KBM-7 (cell line): Measurements from ENCODE around the gene SERP2.

Source experiments
- DNase-seq: peaks from one replicate; pipeline ENCODE4 v3.0.0-alpha.2; 2015
- in situ Hi-C: fragments of 300-500 bp; cut with MboI; formaldehyde crosslinking; loops from 2 replicates; pipeline ENCODE4 v1.14.3; 2020; ENCODE audit warnings: low sequenced_read_pairs, low pct_unique_long_range_greater_than_20kb, mixed read lengths

Gene SERP2

DNA sequence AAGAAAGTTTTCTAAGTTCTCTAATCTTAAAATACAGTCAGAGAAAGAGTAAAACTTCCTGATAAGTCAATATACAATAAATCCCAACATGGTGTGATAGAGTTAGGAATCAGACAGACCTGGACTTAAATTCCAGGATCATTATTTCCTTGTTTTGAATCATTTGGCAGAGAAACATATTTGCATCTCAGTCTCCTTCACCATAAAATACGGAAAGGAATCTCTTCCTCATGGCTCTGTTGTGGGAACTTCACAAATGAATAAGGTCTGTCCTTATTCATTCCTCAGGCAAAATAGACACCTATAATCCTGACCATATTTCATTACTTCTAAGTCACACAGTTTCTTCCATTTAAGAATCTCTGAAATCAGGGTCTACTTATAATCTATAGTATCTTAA is 19.3 kb upstream of the SERP2 start:
- in situ Hi-C loops, result no loop called here
- DNase-seq, result no peak

DNA sequence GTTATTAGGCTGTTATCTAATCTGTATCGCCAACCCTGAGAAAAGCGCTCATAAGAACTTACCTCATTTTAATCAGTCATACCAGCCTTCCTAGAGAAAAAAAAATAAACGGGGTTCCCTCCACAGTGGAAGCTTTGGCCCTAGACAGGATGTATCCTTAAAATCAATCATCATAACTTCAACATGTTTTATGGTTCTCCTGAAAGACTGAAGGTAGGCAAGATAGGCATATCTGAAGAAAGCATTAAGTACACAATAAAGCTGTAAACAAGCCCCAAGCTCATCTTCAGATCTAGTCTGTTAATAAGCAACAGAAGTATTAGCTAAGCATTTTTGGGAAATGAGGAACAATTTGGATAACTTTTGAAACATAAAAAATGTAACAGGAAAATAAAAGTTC is 18.7 kb upstream of the SERP2 start:
- in situ Hi-C loops, result no loop called here
- DNase-seq, result no peak

DNA sequence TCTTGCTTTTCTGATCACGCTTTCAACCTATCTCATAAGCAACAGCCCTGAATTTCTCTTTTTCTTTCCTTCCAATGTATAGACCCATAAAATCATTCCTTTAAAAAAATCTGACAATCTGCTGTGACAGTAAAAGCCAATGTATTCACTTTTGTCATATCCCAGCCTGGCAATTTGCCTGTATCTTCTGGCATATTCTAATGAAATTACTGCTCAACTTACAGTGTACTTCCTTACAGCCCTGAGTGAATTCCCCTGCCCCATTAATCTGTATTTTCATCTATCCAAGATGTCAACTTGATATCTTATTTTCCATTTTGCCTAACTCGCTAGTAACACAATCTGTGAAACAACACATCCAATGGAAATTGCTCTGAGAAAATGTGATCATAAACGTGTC is 18.0 kb upstream of the SERP2 start:
- in situ Hi-C loops, result no loop called here
- DNase-seq, result no peak

DNA sequence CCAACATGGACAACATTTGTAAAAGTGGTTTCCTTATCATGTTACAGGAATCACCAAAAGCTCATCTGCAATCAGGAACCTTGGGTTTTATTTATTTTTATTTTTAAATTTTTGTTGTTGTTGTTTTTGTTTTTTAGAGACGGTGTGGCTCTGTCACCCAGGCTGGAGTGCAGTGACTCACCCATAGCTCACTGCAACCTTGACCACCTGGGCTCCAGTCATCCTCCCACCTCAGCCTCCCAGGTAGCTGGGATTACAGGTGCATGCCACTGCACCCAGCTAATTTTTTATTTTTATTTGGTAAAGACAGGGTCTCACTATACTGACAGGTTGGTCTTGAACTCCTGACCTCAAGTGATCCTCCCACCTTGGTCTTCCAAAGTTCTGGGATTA is 13.6 kb upstream of the SERP2 start:
- in situ Hi-C loops, result no loop called here

DNA sequence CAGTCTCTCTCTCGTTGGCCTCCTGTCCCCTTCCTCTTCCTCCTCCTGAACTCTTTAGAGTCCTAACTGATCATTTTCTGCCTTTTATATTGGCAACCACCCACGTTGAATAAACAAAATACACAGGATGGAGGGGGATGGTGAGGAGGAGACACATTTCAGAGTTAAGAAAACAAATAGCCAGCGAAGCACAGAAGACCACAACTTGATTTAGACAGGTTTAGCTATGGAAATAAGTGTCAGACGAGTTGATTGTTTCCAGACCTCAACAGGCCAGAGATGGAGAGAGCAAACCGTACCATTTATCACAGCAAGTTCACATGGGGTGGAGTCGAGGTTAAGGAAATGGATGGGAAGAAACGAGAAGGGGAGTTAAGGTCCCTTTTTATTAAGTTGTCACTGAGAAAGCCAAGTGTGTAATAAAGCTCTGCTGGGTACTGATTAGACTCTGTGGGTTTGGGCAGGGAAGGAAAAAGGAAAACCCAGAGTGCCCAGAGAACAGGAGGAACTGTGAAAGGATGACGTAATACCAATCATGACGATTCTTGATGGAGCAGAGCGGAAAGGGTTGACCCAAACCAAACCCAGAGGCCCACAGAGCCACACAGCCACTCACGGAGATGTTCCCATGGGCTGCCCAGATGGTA is 11.1 kb upstream of the SERP2 start:
- in situ Hi-C loops, result no loop called here
- no peak for DNase-seq

More for the DNA sequence above, 13.6 kb upstream of the SERP2 start:
- DNase-seq, result no peak

DNA sequence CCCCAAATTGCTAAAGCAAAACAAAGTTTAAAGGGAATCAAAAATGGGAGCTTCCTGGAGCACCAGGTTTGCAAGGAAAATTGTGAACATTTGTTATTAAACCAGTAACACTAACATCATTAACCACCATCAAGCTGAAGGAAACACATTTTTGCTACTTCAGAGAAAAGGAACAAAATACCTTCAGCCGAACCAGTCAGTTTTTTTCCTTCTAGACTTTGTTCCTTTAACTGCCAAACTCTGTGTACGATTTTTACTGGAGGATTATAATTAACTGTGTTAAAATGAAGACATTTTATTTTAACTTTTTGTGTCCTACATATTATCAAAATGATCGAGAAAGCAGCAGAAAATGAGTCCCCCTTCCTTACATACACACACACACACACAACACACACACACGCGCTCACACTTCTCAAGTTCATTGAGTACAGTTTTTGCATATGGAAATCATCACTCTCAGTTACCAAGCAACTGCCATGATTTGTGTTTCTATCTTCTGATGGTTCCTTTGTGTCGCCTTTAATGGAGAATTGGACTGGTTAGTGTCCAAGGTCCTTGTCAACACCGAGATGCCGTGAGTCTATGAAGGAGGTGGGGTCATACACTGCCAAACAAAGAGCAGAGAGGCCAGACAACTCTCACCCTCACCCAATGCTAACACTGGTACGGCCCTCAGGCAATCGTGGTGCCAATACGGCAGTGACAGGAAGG is 9.8 kb upstream of the SERP2 start:
- no peak for DNase-seq
- in situ Hi-C loops, result no loop called here

DNA sequence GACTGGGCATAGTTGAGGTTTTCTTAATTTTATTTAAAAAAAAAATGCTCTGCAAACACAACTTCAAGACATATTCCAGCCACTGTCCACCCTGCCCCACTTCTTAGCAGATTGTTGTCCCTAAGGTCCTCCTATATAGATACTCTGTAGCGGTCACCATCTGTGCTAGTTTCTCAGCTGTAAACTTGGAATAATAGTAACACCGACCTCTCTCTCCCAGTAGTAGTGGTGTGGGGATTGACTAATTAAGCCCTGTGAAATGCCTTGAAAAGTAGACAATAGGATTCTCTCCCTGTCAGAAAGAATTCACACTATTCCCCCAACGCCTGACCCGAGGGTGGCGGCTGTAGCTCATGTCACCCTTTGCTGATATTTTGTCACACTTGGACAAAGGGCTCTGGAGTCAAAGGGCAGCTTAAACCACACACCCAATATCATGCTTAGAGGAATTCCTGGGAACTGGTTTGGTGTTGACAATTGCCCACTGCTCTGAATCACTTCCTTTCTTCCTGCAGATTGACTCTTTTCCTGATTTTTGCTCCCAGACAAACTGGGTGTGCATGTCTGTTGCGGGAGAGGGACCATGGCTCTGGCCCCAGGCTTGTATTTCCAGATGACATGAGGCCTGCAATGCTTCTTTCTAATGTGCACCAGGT is 9.2 kb upstream of the SERP2 start:
- in situ Hi-C loops, result no loop called here

DNA sequence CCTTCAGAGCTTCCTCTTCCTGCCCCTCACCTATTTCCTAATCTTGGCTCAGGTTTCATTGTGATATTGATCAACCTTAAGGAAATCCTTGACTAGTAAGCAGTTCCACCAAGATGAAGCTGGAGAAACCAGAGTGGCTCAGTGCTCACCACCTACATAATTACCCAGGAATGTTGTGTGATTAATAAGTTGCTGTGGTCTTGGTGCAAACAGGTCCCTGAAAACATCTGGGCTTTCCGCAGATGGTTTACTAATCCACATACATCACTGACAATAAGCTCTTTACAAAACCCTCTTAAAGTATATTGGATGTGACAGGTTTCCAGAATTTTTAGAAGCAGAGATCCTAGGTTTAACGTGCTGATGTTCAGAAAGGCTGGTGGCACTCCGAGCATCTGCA is 8.6 kb upstream of the SERP2 start:
- DNase-seq, result no peak

More for the DNA sequence above, 9.2 kb upstream of the SERP2 start:
- no peak for DNase-seq

DNA sequence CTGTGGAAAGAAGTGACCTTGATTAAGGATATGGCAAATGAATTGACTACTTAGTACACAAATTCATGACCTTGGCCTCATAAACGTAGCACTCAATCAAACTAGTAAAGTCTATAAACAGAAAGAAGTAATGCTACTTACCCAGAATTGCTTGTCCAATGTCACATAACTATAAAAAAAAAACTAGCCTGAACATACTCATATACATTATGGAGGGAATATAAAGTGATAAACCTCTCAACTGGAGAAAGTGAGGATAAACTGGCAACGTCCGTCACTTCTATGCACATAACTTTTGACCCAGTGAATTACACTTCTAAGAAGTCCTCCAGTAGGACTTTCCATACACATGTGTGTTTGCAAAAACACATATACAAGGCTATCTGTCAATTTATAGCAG is 7.7 kb upstream of the SERP2 start:
- in situ Hi-C loops, result no loop called here
- no peak for DNase-seq

More for the DNA sequence above, 8.6 kb upstream of the SERP2 start:
- in situ Hi-C loops, result no loop called here

DNA sequence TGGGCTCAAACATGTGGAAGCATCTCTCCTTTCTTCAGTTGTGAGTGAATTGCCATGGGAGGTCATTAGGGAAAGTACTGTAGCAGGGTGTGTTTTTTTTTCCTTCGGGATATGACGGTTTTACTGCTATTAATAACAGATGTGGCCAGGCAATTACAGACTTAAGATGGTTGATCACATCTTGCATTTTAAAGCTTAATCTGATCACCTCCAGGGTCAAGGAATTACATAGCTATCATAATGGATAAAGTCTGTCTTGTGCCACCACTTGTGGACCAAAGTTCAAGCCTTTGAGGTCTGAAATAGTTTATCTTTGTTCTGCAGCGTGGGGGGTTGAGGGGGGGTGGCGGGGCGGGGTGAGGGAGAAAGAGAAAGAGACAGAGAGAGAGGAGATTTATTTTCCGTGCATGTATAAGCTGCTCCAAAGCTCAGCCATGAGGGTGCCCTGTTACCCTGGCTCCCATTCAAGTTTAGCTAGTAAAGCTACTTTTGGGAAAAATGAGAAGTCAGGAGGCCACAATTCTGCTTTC is 5.5 kb upstream of the SERP2 start:
- in situ Hi-C loops, result no loop called here
- no peak for DNase-seq

DNA sequence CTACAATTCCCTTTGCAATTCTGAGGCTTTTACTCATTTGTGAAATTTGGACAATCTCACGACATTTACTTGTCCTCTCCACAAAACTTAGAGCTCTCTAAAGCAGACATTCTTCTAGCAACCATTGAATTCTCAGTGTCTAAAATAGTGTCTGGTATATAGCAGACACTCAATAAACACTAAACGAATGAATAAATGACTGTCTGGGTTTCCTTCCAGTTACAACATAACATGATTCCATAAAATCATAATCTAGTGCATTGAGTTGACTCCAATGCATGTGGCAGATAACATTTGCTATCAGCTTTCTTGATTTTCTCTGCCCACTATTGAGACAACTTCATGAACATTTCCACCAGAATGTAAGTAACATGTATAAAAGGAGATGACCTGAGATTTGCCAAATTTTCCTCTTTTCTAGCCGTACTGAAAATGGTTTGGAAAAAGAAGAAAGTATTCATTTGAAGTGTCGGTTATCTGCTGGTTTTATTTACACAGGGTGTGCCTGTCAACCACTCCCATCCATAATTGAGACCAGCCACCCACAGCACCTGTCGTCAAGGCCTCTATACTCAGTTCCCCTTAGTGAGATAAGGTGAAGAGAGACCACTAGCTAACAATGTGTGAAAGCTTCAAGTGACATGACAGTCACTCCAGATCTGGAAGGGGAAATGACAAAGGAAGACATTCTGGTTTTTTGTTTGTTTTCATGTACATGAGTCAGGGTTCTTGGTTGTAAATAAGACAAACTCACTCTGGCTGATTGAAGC is 4.8 kb upstream of the SERP2 start:
- in situ Hi-C loops, result no loop called here
- no peak for DNase-seq

DNA sequence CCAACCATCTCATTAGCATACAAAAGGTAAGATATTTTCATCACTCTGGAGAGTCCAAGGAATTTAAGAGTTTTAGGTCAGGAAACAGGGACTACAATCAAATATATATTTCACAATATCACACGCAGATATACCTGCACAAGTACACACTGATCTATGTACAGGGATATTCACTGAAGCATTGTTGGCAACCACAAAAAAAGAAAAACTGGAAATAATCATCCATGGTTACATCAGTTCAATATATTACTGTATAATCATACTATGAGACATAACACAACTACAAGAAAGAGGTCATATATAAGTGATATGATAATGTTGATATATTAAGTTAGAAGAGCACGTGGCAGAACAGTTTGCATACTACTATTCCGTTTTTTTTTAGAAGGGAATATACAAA is 2.2 kb upstream of the SERP2 start:
- in situ Hi-C loops, result no loop called here
- no peak for DNase-seq

DNA sequence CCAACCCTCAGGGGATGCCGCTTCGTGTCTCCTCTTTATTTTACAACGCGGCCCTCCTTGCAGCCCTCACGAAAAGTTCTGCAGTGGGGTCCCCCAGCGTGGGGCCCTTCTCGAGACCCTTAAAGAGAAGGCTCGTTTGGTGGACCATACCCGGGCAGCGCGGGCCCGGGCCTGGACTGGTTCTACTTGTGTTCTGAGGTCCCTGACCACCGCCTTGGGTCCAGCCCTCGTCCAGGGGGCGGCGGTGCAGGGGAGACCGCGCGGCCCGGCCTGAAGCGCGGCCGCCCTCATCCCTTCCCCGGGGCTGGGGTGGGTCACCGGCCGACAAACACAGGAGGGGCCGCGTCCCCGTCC is 400 bp upstream of the SERP2 start:
- no peak for DNase-seq
- in situ Hi-C loops, result no loop called here

DNA sequence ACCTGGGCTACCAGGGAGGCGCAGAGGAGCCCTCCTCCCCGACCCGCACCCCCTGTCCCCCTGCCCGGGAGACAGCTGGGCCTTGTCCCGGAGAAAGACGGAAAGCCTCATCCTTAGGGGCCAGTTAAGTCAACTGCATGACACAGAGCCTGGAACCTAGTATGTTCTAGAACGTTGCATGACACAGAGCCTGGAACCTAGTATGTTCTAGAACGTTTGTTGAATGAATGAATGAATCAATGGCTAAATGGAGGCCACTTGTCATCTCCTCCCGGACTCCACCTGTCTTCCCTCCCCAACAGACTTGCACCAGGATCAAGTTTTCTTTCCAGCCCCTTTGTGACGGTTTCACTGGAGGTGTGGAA is 706 bp downstream of the SERP2 start:
- DNase-seq, result no peak

DNA sequence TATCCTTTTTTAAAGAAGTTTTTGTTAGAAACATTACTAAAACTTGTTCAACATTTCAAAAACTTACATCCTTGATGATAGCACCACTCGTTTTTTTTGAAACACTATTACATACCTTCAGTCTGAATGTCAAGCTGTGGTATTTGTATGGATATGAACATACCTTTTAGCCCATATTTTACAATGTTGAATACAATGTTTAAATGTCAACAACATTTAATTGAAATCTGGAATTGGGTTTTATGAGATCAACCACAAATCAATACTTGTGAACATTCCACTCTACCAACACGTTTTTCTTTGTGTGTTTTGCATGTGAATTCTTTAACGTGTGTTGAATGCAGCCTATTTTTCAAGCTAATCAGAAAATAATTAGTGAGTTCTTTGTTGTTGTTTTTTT is 4.7 kb downstream of the SERP2 start:
- DNase-seq, result no peak
- in situ Hi-C loops, result no loop called here

More for the DNA sequence above, 706 bp downstream of the SERP2 start:
- in situ Hi-C loops, result no loop called here

DNA sequence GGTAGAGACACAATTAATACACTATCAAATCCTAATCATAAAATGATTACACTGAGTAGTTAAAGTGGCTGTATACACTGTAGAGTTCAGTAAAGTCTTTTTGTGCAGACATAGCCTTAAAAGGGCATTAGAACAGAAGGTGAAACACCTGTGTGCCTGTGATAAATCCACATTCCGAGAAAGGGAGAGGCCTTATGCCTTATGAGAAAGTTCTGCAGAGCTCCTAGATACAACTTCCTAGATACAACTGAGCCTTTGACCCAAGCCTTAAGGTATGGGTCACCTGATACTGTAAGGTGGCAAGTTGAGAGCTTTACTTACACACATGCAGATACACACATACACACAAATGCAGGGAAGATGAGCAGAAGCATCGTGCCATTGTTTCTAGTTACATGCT is 6.3 kb downstream of the SERP2 start:
- in situ Hi-C loops, result no loop called here
- DNase-seq, result no peak

DNA sequence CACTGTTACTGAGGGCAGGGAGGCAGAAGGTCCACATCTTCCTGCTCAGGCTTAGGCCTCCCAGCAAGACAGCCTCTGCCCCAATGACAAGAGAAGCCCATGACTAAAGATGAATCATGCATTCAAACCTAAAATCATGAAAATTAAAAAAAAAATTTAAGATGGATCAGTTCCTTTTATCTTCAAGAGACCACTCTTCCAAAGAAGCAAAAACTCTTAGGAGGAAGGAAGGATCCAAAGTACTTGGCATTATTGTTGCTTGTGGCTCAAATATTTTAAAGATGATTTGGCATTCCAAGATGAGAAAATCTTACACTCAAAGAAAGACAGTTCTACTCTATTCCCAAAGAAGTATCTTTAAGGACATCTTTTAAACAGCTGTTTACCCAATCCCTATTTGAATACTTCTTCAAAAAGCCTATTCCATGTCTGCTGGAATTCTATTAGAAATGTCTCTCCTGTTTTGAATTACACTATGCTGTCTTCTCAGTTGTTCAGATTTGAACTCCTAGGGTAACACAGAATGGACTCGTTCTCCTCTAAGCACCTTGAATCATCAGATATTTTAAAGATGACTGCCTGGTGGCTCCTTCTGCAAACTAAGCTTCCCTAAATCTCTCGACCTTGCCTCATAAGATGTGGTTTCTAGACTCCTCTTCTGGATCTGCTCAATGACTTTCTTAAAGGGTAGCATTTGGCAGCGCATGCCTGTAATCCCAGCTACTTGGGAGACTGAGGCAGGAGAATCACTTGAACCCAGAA is 7.0 kb downstream of the SERP2 start:
- in situ Hi-C loops, result no loop called here
- no peak for DNase-seq

DNA sequence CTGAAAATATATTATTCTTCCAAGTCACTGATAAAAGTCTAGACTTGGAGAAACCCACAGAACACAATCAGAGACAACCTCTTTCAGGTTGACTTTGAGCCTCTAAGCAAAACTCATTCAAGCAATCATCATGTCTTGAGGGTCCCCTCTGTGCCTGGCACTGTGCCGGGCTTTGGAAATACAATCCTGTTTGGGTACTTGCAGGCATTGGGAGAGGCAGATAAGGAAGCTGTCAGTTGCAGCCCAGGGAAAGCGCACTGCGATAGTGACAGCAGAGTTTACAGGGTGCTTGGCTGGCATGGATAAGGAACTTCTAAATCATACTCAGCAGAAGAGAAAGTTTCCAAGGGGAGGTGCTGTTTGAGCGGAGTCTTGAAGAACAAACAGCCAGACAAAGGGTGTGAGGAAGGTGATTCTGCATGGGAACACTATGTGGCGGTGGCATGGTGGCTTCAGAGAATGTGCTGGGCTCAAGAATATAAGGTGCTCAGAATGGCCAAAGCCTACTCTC is 9.1 kb downstream of the SERP2 start:
- in situ Hi-C loops, result no loop called here
- peak; percentile 16 for DNase-seq

DNA sequence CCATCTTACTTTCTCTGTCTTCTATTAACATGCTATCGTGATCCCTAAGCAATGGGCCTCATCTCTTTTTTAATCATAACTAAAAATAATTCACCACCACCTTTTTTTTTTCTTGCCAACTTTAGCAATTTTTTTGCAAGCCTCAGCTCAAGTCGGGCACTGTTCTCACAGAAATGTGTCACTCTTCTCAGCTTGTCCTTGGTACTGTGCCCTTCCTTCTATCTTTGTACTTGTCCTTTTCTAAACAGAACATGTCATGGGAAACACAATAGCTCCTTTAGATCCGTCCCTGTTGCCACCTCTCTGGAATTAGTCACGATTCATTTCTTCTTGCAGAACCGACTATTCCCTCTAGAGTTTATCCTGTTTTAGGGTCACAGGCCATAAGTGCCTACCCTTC is 10.3 kb downstream of the SERP2 start:
- in situ Hi-C loops, result no loop called here
- no peak for DNase-seq
